Measurements from ENCODE around the gene SGCE.
A peak's percentile ranks its signal among the peaks of the same experiment; 100 is the strongest.

SGCE gene

DNA sequence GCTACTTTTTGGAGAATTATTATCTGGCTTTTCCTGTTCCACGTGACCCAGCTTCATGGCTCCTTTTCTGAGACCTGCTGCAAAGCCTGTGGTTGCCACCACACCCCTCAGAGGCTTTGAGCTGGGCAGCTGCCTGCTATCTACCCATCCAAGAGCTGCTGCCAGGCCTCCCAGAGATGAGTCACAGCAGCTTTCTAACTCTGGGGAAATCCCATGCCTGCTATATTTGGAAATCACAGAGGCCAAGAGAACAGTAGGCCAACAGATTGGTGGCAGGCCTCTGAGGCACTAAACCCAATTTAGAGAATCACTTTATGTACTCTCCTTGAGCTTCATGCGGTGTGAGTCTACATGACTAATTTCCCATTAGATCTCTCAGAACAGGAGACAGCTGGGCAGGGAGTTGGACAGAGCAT lies 35.2 kb downstream of the SGCE start:
- DNase-seq, result peak in 2 of 5 experiments; percentile 3 to 57

DNA sequence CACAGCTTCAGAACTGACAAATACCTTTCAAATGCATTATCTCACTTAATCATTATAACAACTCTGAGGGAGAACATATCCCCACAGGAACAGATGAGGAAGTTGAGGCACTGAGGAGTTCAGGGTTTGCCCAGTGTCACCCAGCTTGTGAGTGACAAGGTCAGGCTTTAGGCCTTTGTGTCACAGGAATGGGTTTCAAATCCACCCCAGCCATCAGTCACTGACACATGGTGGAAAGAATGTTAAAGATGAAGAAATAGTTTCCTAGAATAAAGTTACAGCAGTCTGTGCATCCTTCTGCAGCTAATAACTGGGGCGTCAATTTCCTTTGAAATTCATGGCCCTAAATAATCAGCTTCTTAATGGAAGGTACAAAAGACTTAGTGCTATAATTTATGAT lies 37.8 kb downstream of the SGCE start:
- DNase-seq, result no peak

DNA sequence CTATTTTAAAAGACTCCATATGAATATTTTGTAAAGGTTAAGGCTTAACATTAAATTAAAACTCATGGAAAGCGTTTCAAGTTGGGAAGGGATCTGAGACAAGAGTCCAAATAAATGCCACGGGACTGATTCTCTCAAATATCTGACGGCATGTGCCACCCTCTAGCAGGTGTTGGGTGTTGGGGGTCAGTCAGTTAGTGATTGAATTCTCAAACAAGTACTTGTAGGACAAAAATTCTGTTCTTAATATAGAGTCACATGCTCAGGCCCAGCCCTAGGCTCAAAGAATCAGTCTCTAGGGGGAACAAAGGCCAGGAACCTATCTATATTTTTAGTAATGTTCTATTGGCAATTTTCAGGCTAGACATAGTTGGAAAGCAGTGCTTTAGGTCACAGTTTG lies 39.1 kb downstream of the SGCE start:
- no peak for DNase-seq

DNA sequence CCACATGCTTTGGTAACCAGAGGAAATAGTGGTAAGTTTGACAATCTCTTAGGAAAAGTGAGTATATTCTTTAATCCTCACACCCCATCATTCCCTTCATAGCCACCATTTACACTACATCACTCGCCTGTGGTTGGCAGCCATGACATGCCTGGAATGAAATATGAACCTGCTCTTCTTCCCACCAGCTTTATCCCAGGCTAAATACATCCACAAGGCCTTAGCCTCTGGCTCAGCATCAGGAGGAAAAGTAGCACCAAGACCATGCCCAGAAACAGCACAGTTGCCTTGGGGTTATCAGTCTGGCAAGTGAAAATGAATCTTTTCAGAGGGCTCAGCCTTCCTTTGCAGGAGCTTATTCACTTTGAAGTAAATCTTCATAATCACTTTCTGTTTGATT lies 40.3 kb downstream of the SGCE start:
- no peak for DNase-seq

DNA sequence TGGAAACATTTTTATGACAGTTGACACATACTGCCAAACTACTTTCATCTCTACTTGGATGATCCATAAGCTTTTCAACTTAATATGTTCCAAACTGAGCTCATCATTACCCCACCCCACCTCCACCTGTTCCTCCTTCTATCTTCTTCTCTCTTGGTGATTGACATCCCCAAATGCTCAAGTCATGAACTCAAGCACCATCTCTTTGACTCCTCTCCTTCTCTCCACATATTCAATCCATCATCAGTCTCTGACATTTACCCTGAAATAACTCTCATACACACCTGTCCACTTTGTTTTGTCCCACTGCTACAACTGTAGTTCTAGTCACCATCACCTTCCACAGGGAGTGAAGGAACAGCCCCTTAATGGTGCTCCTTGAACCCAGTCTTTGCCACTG lies 43.3 kb downstream of the SGCE start:
- DNase-seq, result no peak

DNA sequence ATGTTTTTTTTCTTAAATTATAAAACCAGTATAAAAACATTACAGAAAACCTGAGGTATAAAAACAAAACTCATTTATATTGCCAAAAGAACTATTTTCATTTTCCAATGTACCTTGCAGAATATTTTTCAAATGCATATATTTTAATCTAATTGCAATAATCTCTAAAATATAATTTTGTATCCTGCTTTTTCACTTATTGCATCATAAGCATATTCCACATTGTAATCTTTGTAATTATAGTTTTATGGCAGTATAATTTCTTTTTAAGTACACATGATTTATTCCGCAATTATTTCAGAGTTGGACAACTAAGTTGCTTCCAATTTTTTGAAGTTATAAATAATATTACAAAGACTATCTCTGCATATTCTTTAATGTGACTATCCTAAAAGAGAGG lies 43.7 kb downstream of the SGCE start:
- DNase-seq, result no peak

DNA sequence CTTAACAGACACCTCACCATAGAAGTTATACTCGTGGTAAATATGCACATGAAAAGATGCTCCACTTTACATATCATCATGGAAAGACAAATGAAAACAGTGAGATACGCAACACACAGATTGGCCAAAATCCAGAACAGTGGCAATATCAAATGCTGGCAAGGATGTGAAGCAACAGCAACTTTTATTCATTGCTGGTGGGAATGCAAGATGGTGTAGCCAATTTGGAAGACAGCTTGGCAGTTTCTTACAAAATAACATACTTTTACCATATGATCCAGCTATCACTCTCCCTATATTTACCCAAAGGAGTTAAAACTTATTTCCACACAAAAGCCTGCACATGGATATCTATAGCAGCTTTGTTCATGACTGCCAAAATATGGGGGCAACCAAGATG lies 46.4 kb downstream of the SGCE start:
- no peak for DNase-seq

DNA sequence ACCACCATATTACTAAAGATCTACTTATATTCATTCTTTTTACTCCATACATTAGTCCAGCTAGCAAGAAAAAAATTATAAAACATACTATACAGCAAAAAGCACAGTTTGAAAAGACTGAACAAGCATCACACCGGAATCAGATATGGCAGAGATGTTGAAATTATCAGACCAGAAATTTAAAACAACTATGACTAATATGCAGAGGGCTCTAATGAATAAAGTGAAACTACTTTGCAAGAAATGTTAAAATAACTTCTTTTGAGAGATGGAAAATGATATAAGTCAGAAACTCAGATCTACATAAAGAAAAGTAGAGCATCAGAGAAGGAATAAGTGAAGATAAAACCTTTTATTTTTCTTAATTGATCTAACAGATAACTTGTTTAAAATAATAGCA lies 50.9 kb downstream of the SGCE start:
- DNase-seq, result no peak

DNA sequence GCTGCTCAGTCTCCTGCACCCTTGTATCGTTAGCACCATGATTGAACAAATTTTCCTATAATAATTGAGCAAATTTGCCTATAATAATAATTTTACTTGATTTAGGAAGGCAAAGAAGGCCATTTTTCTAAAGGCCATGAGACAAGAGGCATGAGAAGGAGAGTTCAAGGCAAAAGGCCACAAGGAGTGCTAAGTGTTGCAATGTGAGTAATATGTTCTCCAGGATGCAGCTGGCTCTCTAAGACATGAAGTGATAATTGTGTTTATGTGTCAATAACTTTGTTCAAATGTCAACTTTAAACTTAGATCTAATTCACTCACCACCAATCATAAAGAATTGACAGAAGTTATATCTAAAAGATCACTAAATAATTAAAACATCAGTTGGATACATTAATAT lies 53.8 kb downstream of the SGCE start:
- DNase-seq, result no peak

DNA sequence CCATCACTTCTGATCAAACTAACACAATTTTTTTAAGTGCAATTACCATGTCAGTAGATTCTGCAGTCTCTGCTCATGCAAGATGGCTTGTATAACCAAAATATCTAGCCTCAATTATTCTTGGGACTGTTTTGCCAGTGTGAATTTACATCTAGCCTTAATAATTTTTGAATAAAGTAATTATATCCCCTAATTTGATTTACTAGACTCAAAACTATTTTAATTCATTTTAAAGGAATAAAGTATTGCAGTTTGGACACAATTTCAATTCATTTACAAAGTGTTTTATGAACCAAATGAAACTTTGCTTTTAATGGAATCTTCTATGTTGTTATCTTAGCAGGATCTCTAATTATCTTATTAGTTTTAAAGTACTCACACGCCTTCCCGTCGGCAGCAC lies 55.7 kb downstream of the SGCE start:
- DNase-seq, result no peak

DNA sequence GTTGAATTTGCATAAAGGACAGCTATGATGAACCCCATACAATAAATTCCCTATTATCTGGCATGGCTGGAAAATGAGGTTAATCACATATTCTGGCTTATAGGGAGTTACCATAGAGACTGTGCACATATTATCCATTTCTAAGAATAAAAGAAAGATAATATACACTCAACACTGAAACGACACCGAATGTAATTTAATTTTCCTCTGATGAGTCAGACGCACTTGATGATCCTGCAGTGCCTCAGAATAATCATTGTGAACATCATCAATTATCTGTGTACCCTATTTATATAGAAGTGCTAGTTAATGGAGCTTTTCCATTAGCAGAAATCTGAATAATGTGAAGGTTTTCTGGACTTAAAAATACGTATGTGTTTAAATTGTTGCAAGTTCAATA lies 60.2 kb downstream of the SGCE start:
- no peak for DNase-seq

DNA sequence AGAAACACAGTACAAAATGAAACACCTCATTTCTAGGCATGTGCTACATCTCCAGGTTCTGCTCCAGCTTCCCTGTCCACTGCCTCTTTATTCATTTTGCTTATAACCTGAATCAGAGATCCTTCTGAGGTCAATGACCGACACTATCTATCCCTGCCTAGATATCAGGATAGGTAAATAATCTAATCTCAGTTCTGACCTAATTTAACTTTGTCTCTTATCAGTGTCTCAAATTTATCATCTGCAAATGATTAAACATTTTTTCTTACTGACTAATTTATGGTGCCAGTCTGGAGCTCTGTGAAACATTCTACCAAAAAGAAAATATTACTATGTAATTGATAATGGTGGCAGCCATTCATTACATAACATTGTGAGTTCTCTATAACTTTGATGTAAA lies 61.1 kb downstream of the SGCE start:
- DNase-seq, result no peak

DNA sequence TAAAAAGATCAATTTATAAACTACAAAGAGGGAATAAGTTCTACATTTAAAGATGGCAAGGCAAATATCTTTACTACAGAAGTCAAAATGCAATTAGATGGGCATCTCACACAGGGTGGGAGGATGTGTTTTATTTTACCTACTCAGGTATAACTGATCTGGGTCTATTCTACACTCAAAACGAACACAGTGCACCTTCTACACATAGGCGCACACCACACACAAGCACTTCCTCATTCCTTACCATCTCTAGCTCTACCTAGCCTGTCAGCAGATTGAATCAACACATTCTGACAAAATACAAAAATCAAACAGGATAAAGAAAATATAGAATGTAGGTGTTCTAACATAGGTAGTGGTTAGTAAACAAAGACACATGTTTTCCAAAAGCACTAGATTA lies 64.8 kb downstream of the SGCE start:
- DNase-seq, result no peak

DNA sequence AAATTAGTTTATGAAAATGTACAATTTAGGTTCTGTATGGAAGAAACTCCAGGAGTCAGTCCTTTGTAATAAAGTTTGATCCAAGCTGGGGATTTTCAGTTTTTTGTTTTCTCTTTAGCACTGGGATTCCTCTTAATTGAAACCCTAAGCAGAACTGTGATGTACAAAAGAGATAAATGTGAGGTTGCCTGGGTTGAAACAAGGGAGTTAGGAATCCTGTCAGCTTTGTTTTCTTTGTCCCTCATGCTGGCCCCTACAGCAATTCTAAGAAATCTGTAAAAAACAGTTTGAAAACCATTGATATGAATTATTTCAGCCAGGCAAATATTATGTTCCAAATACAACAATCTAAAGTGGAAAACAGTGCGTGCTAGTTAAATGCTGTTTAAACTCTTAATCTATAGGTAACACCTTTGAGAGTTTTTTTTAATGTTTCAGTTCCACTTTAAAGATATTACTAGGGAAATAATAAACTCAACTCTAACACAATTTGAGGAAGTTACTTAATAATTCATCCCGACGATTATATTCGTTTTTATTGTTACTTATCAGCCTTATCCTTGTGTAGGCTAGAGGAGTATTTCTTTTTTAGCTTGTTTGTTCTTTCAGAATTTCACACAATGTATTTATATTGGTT lies 65.3 kb downstream of the SGCE start:
- DNase-seq, result no peak

DNA sequence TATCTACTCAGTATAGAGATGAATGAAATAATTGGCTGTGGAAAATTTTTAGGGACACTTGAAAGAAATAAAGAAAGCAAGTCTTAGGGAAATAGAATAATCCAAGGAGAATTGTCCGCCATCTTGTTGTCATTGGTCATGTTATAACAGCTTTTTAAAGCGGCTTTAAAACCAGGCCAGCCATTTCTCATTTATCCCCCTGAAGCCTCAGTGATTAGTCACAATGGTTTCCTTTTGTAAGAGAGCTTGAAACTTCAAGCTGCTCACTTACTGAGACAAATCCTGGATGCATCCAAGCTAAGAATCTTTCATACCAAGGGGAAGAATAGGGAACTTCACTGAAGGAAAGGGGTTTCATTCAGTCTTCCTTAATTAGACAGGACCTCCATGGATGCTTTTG lies 67.9 kb downstream of the SGCE start:
- DNase-seq, result no peak

DNA sequence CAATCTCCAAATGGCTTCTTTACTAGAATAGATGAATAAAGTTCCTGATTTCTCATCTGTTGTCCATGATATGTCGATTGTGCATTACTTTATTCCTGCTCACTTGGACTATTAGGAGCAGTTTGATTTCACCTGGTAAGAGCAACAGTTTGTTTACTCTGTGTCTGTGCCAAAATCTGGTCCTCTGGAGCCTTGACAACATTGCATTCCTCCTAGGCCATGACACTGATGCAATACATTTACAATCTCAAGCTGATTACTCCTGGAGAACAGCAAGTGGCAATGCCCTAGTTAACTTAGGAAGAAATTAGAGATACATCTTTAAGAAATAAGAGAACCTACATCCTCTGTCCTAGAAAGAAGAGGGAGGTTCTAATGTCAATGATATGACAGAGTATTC lies 71.8 kb downstream of the SGCE start:
- no peak for DNase-seq

DNA sequence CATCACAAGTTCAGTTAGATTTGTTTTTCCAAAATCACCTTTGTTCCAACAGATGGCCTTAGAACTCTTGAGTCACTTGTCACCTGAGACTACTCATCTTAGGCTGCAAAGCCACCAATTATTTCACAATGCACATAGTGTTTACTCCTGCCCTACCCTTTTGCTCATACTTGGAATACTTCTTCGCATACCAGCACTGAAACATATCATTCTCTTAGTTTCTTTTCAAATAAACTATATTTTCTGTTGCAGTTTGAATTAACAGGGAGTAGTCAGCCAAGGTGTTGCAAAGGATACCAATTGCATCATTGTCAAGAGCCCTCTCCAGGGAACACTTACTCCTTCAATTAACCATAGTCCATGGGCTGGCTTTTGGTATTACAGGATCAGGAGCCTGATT lies 75.3 kb downstream of the SGCE start:
- DNase-seq, result peak in 1 of 5 experiments; percentile 5

DNA sequence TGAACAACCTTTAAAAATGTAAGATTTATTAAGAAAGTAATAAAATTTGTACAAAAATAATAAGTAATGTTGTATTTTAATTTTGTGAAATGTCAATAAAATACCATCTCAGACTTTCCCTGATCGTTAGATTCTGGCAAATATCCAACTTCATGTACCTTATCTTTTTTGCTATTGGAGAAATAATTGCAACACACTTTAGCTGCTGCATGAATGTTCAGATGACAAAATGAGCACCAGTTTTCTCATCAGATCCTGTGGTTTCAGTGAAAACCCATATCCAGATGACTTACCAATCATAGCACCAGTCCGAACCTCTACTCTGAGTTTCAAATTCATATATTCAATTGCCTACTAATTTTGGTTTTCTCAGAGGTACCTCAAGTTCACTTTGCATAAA lies 76.5 kb downstream of the SGCE start:
- no peak for DNase-seq

DNA sequence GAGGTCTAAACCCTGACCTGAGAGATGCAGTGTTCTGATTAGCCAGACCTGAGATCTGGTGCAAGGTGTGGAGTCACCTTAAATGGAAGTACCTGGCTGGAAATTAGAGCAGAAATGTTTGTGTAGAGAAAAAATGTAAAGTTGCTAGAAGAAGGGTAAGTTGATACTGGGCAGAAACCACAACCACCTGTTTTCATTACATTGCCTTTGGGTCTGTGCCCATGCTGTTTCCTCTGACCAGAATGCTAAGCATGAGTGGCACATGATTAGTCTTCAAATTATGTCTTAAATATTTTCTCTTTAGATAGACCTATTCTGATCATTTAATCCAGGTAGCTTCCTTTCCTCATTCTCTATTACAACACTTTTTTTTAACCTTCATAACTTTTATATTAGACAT lies 77.3 kb downstream of the SGCE start:
- DNase-seq, result no peak

DNA sequence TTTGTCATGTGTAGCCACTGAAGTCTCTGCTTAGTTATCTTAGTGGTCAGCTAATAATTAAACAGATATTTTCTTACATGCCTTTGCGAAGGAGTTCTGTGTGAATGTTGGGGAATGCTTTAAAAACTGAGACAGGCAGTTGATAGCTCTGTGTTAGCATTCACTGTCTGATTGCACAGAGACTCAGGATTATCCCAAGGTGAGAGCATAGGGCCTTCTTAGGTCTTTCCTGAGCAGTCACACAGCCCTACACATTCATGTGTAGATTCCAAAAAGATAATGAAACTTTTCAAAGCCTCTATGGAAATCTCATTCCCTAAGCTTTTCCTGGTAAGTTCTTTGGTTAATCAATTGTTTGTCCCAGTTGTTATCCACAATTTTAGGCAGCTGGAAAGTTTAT lies 78.6 kb downstream of the SGCE start:
- DNase-seq, result no peak

DNA sequence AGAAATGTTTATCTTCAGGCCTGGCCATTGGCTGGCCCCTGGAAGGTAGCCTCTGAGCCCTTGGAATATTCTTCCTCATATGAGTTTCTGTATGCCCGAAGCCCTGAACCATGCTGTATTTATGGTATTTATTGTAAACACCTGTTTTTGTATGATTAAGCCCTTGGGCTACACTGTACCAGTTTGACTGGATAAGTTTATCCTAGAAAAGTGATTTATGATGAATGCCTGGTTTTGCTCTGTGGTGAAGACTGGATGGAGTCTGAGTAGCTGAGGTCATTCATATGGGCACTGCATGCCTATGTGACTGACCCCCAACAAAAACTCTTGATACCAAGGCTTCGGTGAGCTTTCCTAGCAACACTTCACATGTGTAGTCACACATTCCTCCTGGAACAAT lies 79.6 kb downstream of the SGCE start:
- DNase-seq, result no peak

DNA sequence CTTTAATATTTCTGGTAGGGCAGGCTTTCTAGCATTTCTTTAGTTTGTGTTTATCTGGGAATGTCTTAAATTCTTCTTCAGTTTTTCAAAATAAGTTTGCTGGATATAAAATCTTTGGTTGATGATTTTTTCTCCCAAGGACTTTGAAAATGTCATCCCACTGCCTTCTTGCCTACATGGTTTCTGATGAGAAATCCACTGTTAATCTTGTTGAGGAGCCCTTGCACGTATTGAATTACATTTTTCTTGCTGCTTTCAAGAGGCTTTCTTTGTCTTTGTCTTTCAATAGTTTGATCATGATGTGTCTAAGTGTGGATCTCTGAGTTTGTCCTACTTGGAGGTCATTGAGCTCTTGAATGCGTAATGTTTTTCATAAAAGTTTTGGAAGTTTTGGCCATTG lies 80.3 kb downstream of the SGCE start:
- DNase-seq, result no peak

DNA sequence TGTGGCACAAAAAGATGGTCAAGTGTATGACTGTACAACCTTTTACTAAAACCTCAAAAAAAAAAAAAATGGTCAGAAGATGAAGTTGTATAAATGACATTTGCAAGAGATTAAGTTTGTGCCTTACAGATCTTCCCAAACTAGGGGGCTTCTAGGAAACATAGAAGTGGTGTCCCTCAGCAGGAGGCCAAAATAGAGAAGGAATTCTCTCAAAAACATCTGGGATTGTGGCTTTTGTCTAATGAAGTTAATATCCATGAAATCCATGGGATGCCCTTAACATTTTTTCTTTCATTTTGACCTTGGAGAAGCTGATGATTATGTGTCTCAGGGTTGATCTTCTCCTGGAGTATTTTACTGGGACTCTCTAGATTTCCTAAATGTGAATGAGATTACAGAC lies 84.1 kb downstream of the SGCE start:
- DNase-seq, result no peak

DNA sequence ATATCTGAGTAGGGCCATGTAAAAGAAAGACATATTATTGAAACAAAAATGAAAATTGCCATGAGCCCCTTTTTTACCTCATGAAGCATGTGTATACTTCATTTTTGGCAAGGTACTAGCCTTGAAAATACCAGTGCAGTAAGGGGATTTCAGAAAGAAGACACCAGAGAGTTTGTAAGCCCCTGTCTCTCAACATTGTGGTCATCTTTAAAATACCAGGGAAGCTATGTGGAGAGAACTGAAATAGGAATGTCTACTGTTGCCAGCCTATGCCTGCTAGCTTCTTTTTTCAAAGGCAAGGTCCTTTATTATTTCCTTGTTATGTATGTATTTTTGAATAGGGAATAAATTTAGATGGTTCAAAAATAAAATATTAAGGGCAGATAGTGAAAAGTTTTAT lies 88.5 kb downstream of the SGCE start:
- DNase-seq, result no peak

DNA sequence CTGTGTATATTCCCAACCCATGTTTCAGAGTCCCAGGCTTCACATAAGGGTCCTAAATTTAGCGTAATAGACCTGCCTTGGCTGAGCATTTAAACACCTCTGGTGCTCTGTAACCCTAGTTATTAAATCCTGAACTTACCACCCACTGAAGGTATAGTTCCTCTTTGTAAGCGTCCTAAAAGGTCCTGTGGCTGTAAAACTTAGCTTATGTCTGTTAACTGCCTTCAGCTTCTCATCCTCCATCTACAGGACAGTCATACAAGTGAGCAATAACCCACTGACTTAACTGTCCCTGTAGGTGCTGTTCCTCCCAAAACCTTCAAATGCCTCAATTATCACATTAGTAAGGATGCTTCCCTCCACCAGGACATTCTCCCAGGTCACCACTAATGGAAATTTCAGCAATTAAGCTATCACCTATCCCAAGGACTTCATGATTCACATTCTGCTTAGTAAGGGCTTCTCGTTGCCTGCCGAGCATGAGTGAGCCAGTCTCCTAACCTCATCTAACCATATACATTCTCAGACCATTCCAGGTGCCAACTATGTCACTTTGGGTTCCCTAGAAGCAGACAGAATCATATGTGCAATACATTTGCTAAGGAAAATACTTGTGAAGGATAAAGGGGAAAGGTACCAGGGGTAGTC lies 90.6 kb downstream of the SGCE start:
- DNase-seq, result no peak

All from T-helper 2 cell (primary cell).